Measurements from ENCODE around the gene BBX. TPM values are rescaled to one million over a fixed set of nuclear protein-coding genes. Genes with fewer than 3 reads are reported as not detected.
"Not testable (repeated sequence)": the region's sequence is repeated elsewhere in the genome, so short reads cannot be mapped to it uniquely, and the experiment has no call there.

BBX gene
- total RNA-seq, 2 donors from 2014 or later = 62.4 to 66.6 TPM

DNA sequence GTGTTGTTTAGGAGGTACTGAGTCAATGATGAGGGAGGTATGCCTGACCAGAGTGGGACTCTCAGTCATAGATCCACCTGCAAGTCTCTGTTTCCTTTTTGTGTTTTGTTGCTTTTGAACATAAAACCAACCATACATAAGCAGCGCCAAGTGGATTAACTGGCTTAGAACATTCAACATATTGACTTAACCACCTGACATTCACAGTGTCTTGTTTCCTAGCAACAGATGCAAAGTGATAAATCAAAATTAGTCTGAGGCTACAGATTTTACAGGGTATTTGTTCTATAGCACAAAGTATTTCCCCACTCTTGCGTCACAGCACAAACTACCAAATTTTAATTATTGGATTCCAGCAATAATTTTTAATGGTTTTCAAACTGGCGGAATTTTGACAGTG lies 283.8 kb downstream of the BBX start:
- DNase-seq (ENCODE audit: low spot score) = no peak
- intact Hi-C loops (cut with DNase I) = no loop called here

DNA sequence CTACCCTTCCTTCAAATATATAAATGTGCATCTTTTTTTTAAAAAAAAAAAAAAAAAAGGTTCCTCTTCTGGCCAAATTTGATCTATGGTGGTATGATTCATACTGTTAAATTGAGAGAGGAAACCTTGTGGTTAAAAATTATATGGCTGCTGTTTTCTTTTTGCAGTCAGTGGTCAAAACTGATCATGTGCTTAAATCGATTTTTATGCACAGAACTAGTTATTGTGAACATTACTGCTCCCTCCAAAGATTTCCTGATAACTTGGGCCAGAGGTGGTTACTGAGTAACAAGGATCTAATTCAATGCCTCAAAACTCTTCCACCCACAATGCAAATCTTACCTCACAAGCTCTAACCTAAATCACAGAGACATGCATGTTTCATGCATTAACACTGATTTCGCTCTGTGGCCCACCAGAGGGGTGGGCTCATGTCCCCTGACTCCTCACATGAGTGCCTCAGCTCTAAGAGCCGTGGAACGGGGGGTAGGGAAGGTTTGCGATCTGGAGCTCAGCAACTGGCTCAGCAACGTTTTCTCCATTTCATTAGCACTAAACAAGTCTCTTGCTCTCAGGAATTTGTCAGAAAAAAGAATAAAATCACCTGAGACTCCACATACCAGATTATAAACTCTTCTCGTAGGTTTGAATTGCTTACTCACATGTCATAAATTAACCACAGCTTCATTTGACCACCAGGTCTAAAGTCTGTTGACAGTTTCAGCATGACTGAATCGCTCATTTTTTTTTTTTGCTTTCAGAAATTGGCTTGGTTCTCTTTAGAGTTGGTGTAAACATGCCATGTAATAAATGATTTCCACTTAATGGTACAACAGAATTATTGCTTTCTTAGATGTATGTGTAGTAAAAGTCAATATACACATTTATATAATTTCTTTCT lies 287.7 kb downstream of the BBX start:
- DNase-seq (ENCODE audit: low spot score) = no peak
- intact Hi-C loops (cut with DNase I) = no loop called here

DNA sequence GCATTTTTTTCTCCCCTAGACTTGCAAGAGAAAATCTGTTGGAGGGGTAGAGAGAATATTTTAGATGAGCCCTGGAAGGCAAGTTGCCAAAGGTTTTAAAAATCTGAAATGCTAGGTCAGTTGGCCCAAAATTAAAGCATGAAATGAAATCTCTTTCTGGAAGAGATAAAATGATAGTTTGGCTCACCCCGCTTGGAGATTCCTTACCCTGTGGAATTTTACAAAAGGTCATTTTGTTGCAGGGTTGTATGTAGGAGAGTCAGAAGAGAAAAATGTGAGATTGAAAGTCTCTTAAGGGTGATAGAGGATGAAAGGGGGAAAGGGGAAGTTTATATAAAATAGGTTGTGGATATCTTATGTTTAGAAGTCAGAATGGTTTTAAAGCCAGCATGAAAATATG lies 290.3 kb downstream of the BBX start:
- intact Hi-C loops (cut with DNase I) = no loop called here
- DNase-seq (ENCODE audit: low spot score) = no peak

DNA sequence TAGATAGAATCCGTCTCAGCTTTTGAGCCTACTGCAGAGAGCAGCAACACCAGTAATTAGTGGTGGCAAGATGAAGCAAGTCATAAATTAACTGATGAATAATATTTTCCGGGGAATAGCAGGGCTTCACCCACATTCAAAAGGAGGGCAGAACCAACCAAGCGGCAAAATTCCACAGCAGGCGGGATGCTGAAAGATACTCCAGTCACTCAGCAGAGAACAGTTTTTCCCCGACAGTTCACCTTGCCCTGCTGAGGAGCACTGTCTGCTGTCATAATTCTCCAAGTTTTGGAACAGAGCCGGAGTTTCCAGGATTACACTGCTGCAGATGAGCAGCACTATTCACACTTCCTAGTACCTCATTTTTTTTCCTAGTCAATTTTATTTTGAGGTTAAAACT lies 293.3 kb downstream of the BBX start:
- no peak for DNase-seq (ENCODE audit: low spot score)
- intact Hi-C loops (cut with DNase I) = no loop called here

DNA sequence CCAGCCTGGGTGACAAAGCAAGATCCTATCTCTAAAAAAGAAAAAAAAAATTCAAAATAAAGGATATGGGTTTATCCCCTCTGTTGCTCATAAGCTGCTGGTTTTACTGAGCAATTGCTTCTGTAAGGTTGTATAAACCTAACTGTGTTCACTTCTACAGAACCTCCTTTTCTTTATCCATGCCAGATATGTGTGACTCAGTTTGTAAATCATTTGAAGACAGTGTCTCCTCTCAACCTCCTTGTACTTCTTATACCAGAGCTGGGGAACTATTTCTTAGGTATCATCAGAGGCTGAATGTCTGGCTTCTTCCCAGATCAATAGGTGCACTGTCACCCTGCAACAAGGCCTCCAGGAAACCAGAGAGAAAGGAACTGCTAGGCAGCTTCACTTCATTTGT lies 294.3 kb downstream of the BBX start:
- no peak for DNase-seq (ENCODE audit: low spot score)
- intact Hi-C loops (cut with DNase I) = no loop called here

DNA sequence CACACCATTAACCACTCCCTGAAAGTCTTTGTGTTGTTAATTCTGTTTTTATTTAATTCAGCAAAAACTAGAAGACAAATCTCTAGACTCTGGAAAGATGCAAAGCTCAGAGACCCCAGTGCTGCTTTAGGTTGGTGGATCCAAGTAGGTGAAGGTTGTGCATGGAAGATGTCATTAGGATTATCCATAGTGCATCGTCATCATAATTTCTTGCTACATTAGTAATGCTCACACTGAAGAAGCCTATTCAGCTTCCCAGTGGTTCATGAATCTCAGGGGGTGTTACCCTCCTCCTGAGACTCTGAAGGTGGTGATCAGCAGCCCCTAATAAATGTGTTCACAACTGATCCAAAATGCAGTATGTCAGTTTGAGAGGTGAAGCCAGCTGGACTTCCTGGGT lies 295.3 kb downstream of the BBX start:
- intact Hi-C loops (cut with DNase I) = no loop called here

DNA sequence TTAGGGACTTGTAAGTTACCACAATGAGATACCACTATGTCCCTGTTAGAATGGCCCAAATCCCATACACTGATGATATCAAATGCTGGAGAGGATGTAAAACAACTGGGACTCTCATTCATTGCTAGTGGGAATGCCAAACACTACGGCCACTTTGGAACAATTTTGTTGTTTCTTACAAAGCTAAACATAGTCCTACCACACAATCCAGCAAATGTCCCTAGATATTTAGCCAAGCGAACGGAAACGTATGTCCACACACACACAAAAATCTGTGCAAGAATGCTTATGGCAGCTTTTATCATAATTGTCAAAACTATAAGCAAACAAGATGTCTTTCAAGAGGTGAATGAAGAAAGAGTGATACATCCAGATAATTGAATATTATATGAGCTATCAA lies 296.9 kb downstream of the BBX start:
- no peak for DNase-seq (ENCODE audit: low spot score)
- intact Hi-C loops (cut with DNase I) = no loop called here

More for the DNA sequence above, 295.3 kb downstream of the BBX start:
- no peak for DNase-seq (ENCODE audit: low spot score)

DNA sequence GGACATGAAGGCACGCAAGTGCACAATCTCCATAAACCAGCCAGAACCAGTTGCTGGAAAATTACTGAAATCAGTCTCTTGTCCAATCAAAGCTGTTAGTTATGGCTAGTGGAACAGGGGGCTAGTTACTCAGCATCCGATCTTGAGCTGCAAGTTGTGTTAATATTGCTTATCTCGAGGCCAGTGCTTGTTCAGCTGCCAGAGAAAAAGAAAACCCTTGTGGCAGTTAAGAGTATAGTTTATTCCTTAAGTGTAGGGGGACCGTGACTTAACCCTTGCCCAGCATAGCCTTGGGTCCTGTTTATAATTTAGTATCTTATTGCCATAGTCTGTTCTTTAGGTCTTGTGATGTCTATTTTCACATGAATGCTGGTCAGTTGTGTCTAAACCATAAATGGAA lies 299.5 kb downstream of the BBX start:
- intact Hi-C loops (cut with DNase I) = no loop called here
- no peak for DNase-seq (ENCODE audit: low spot score)

DNA sequence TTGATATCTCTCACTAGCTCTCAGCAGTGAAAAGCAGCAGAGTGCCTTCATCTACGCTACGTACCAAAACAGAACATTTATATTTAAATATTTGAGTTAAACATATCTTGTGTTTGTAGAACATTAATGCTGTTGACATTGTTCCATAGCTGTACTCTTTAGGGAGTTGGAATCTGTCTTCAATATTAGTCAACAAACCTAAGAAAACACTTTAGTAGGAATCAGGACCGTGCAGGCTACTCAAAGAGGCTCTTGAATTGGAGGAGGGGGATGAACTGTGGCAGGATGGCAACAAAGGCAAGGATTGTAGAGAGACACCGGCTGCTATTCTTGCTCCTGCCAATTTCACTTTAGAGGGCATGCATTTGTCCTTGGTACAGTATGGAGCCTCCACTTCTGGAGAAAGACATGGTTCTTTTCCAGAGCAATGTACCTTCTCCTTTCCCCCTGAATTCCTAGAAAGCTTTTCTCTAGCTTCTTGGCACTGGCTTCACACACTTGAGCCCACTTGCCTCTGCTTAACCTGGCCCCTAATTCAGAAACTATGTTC lies 302.1 kb downstream of the BBX start:
- DNase-seq (ENCODE audit: low spot score) = no peak
- intact Hi-C loops (cut with DNase I) = no loop called here

DNA sequence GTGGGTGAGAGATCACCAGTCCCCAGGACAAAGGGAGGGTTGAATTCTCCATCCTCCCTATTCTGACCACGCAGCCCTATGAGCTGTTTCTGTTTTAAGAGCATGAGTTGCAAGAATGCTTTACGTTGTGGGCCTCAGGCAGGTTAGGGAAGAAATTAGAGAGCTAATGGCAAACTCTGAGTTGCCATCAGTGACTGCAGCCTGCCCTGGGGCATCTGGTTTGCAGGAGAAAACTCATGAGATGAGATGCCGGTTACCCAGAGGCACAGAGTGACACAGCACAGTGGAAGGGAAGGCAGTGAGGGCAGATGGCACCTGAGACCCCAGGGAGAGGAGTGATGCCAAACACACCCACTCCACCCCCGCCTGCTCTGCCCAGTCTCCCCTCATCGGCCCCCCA lies 302.8 kb downstream of the BBX start:
- intact Hi-C loops (cut with DNase I) = no loop called here
- no peak for DNase-seq (ENCODE audit: low spot score)

DNA sequence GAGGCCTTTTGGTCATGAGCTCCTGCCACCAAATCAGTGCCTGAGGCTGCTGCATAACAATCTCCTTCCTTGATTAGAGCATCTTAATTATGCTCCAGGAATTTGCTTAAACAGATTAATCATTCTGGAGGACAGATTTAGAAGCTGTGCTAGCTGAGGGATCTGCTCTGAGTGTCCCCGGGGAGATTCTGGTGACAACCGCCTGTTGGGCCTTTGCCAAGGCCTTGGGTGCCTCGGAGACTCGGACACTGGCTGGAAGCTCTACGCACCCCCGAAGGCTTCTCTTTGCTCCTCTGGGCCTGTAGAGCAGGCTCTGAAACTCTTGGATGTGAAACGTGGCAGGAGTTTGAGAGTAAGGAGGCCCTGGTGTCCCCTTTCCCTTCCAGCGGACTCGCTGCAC lies 304.0 kb downstream of the BBX start:
- intact Hi-C loops (cut with DNase I) = no loop called here
- DNase-seq (ENCODE audit: low spot score) = no peak

DNA sequence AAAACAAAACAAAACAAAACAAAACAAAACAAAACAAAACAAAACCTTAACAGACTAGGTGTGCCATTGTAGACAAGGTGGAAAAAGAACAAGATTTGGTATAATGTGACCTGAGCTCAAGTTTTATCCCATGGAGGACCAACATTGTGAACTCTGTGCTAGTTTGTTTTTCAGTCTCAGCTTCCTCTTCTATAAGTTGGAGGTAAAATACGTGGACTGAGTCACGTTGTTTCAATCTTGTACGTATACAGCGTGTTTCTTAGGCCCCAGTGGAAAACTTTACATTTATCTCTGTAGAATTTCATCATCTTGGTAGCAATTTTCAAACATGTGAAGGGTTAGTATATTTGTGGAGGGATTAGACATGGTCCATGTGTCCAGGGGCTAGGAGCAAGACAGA lies 306.4 kb downstream of the BBX start:
- DNase-seq (ENCODE audit: low spot score) = no peak
- intact Hi-C loops (cut with DNase I) = no loop called here

DNA sequence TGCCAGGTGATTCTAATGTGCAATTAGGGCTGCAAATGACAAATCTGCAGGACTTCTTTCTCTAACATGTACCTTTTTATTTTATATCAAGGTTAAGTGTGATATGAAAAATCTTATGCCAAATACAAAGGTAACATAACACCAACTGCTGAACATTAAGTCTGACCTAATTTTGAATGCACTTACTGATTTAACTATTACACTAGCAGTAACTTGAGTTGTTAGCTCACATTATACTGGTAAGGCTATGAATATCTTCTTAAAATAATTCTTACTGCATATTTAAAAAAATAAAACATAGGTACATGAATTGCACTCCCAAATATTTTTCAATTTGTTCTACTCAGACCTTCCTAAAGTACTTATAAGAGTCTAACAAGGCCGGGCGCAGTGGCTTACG lies 308.8 kb downstream of the BBX start:
- intact Hi-C loops (cut with DNase I) = no loop called here
- DNase-seq (ENCODE audit: low spot score) = no peak

DNA sequence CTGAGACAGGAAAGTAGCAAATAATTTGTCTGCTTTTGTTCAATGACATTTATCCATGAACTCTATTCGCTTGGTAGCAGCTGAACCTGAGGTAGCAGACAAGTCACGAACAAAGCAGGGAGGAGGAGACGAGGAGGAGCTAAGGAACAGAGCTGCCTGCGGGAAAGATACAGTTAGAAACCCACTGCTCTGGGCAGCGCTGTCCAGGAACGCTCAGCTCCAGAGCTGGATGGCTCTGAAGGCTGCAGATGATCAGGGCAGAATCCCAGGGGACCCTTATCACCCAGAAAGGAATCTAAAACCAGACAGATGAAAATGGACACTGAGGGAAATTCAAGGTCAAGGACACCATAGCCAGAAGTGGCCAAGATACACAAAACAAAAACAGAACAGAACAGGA lies 310.3 kb downstream of the BBX start:
- intact Hi-C loops (cut with DNase I) = no loop called here

DNA sequence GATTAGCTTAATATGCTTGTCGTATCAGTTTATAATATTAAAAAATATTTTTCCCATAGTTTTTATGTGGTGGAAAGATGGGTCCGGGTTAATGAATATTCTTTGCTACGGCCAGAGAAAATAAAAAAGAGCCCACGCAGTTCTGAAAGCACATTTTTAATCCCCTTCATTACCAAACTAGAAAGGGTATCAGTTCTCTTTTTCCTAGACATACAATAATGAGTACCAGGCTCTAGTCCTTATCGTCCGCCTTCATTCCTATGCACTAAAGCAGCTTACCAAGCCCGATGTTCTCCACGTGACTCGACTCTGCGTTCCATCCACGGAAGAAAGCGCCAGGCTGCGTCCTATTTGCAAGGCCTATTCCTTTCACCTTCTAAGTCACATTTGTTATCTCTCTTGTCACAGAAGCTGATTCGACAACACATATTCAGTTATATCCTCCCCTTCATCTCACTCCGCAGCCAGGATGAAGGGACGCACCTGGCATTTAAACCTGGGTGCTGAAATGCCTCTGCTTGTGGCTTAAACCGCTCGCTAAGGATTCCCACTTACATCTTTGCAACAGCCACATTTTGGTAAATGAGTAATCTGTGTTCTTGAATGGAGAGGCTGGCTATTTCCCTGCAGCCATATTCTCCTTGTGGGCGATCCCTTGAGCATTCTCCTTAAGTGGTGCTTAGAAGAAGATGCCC lies 311.1 kb downstream of the BBX start:
- intact Hi-C loops (cut with DNase I) = no loop called here
- DNase-seq (ENCODE audit: low spot score) = peak; percentile 69

More for the DNA sequence above, 310.3 kb downstream of the BBX start:
- DNase-seq (ENCODE audit: low spot score) = no peak

DNA sequence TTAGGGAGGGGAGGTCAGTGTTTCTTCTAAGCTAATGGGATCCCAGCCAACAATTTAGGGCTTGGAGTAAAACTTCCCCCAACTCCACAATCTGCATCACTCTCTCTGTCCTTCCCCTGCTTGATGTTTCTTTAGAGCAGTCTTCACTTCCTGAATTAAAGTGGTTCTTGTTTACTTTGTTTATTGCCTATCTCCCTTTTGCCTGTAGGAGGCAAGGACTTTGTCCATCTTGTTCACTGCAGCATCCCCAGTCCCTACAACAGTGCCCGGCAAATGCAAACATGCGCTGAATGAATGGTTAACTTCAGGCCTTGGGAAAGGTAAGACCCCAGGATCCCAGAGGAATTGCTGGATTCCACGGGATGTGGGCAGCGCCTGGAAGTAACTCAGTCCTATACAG lies 312.2 kb downstream of the BBX start:
- intact Hi-C loops (cut with DNase I); DNase-seq (ENCODE audit: low spot score): not testable (repeated sequence)

DNA sequence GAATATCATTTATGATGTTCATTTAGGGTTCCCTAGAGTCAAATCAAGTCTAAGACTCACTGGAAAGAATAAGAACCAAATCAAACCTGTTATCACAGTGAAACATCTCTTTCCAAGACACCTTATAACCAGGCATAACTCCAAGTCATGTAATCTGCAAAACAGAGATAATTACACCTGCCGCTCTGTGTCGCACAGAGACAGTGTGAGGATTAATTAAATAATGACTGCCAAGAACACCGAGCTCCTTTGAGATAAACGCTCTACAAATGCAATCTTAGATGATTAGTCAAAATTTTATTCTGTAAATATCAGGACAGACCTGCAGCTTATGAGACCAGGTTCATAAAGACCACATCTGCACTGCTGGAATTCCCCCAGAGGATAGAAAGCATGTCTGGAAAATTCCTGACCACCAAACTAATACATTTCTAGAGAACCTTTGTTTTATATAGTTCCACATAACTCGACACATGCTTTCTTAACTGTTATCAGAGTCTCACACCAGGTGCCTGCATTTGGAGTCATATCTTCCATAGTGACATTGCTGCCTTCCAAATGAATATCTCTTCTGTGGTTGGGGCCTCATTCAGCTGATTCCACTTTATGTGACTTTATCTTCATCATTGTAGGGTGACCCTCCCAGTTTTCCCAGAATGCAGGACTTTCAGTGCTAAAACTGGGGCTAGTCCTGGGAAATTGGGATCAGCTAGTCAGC lies 315.3 kb downstream of the BBX start:
- no peak for DNase-seq (ENCODE audit: low spot score)

DNA sequence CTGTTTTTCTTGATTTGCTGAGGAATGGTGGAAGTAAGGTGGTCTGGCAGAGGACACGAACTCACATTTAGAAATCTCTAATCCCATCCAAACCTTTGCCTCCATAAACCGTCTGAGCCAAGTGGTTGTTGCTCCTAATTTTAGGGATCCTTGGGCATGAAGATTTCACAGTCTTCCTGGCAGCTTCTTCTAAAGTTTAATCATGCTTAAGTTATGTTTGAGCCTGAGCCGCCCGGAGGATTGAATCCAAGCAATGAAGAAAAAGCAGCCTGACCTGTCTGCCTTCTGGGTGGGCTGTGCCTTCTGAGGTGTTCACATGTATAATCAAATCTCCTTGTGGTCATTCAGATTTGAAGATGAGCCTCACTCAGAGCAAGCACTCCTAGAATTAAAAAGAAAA lies 319.1 kb downstream of the BBX start:
- intact Hi-C loops (cut with DNase I) = no loop called here

More for the DNA sequence above, 315.3 kb downstream of the BBX start:
- intact Hi-C loops (cut with DNase I) = no loop called here

DNA sequence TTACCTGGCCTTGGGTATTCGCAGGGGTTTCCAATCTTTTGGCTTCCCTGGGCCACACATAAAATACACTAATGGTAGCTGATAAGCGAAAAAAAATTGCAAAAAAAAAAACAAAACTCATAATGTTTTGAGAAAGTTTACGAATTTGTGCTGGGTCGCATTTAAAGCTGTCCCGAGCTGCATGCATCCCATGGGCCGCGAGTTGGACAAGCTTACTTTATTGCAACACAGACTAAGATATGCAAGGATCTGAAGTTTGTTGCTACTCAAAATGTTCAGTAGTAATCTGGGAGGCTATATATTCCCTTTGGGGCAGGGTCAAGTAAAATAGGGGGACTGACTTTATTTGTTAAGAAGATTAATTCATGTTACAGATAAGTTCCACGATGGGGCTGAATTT lies 320.2 kb downstream of the BBX start:
- intact Hi-C loops (cut with DNase I) = no loop called here
- no peak for DNase-seq (ENCODE audit: low spot score)

More for the DNA sequence above, 319.1 kb downstream of the BBX start:
- DNase-seq (ENCODE audit: low spot score) = no peak

All from posterior vena cava (tissue), 2 donors.